Activated CD8-positive, alpha-beta memory T cell treated with anti-CD3 and anti-CD28 coated beads, Interleukin-2, amount 10 ng/mL, durations not matched to agents 7 days and 5 days (primary cell): ENCODE measurements around the gene PLCH2. TPM values are rescaled to one million over a fixed set of nuclear protein-coding genes. Genes with fewer than 3 reads are reported as not detected.

Experiments used
- ATAC-seq: fragments of 150-1000 bp; cut with Tn5 transposase; one replicate; pipeline ENCODE4 v1.10.0; 2021; ENCODE audit warnings: moderate library complexity
- CTCF ChIA-PET: fragments of 350-600 bp; sonication (Branson Sonifier 250); formaldehyde crosslinking; loops from one replicate; lab custom pipeline; 2021; ENCODE audit warnings: antibody characterized with exemption; lab: Charles Lee
- DNase-seq: peaks from one replicate; pipeline ENCODE4 v3.0.0-alpha.2; 2020
- H3K27ac Mint-ChIP-seq: one replicate; pipeline ENCODE4 v1.8.0; 2021; ENCODE audit warnings: mild to moderate bottlenecking, mixed read lengths
- H3K27me3 Mint-ChIP-seq: one replicate; pipeline ENCODE4 v1.8.0; 2021; ENCODE audit warnings: mixed read lengths
- H3K36me3 Mint-ChIP-seq: one replicate; pipeline ENCODE4 v1.8.0; 2021; ENCODE audit warnings: mild to moderate bottlenecking, mixed read lengths
- H3K4me1 Mint-ChIP-seq: one replicate; pipeline ENCODE4 v1.8.0; 2021; ENCODE audit warnings: mixed read lengths
- H3K4me3 Mint-ChIP-seq: one replicate; pipeline ENCODE4 v1.8.0; 2021; ENCODE audit warnings: mild to moderate bottlenecking, moderate library complexity, mixed read lengths
- H3K9me3 Mint-ChIP-seq: one replicate; pipeline ENCODE4 v1.8.0; 2022; ENCODE audit warnings: low read depth, mixed read lengths
- total RNA-seq, 2 experiments: library from RNA; stranded (reverse); gene quantifications; one replicate each; pipeline ENCODE4 v1.2.3, GENCODE V29; 2021

The PLCH2 gene
- total RNA-seq, 2 experiments from 2014 or later, result 6.5 to 13.5 TPM

- peak; percentile 89 for DNase-seq
- Mint-ChIP-seq H3K4me3 (peak overlapping the region; percentile 73), H3K27ac (peak overlapping the region; percentile 88), H3K4me1 (peaks cover 38% of the 10 kb centered on the region), H3K9me3 (no peaks in the 10 kb centered on the region), H3K27me3 (peaks cover 8% of the 10 kb centered on the region), H3K36me3 (peaks cover 17% of the 10 kb centered on the region)
- CTCF ChIA-PET, result interaction anchor here (1.0 to 4.9 kb wide), 16 partner anchors 10 to 334 kb away, joined by 3 to 95 read pairs (median 4); partner anchors contain the start of genes FAAP20, MORN1, PEX10 and RER1
- ATAC-seq, result peak; percentile 18
Observed at GRCh38 chr1:2523891-2524609, 48.0 kb downstream of the PLCH2 start.

DNA sequence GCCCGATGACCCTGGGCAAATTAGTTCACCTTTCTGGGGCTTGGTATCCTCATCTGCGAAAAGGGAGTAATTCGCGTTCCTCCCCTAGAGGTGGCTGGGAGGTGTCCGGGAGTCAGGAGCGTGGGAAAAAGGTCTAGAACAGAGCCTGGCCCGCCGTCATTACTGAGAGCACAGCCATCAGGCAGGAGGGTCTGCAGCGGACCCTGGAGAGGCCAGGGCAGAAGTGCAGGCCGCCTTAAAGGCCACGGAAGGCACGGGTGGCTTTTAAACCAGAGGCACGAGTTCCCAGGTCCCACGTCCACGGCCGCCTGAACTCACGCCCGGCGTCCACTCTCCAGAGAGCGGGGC lies 49.5 kb downstream of the PLCH2 start:
- peaks cover 10% of the 10 kb centered on the region for H3K27me3 Mint-ChIP-seq

DNA sequence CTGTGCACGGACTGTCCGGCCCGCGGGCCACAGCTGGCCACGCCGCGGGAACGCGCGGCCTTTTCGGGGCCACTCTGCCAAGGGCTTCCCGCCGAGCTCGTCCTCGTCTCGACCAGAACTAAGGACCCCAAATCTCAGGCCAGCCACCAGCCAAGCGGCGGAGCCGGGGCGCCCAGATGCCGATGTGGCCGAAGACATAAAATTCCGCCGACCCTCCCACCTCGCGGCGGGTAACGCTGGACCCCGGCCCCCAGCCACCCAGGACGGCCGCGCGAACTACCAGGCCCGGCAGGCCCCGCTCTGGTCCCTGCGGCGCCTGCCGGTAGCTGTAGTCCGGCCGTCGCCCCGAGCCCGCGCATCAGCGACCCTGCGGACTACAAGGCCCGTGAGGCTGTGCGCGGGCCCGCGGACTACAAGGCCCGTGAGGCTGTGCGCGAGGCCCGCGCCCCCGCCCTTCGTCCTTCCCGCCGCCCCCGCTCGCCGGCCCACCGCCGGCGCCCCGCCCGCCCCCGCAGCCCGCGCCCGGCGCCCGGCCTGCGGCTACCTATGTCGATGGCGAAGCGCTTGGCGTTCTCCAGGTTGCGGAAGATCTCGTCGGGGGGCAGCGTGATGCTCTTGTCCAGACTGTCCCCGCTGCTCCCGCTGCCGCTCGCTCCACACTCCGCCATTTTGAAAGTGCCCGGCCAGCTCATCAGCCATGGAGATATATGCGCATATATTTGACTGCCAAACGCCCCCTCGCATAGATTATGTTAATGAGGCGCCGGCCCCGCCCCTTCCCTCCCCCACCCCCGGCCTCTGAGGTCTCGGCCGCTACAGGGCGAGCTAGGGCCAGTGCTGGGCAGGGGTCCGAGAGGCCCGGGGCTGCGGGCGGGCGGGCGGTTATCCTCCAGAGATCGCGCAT lies 50.1 kb downstream of the PLCH2 start, which contains the start of gene PANK4:
Gene PANK4 (minus strand): TSS at position 677 of the 904 bp plus-strand sequence. CDS start 9 bp downstream, at position 668.
- H3K4me1 Mint-ChIP-seq, result peaks cover 39% of the 10 kb centered on the region

More for the DNA sequence above, 49.5 kb downstream of the PLCH2 start:
- Mint-ChIP-seq H3K4me3 (peak overlapping the region; percentile 73), H3K4me1 (peaks cover 38% of the 10 kb centered on the region), H3K36me3 (peaks cover 16% of the 10 kb centered on the region), H3K27ac (peak overlapping the region; percentile 88), H3K9me3 (no peaks in the 10 kb centered on the region)
- CTCF ChIA-PET, result interaction anchor here (0.9 to 4.9 kb wide), 9 partner anchors 16 to 134 kb away, joined by 3 to 95 read pairs (median 4); partner anchors contain the start of genes MORN1, PEX10, RER1 and TNFRSF14
- ATAC-seq, result no peak
- no peak for DNase-seq

DNA sequence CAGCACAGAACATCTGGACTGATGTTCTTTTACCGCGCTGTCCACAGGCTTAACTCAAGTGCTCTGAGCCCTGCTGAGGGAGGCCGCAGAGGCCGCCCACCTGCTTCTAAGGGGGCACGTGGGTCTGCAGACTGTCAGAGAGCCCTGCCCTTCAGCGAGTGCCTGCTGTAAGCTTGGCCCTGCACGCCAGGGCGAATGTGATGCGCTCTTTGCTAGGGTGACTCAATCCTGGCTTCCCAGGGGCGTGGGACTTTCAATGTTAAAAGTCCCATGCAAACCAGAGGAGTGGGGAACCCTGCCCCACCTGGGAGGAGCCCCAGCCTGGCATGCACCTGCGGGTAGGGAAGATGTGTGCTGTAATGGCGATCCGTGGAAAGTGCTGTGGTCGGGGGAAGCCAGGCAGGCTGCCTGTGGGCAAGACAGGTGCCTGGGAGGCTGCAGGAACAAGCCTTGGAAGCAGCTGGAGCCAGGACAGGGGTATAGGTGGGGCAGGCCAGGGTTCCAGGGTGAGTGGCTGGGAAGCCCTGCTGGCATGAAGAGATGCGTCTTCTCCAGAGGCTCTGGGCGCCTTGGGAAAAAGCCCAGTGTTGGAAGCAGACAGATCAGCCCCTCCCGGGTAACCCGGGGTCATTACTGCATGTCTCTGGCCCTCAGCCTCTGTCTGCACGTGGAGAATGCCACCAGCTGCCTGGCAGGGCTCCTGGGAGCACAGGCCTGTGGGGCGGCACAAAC lies 50.9 kb downstream of the PLCH2 start:
- ATAC-seq (peak; percentile 13), DNase-seq (peak; percentile 77)
- H3K4me1 Mint-ChIP-seq, result peaks cover 39% of the 10 kb centered on the region
- H3K27ac Mint-ChIP-seq, result no peak overlapping the region
- H3K36me3 Mint-ChIP-seq, result peaks cover 9% of the 10 kb centered on the region
- no peaks in the 10 kb centered on the region for H3K9me3 Mint-ChIP-seq
- H3K27me3 Mint-ChIP-seq, result peaks cover 15% of the 10 kb centered on the region
- peak overlapping the region; percentile 73 for H3K4me3 Mint-ChIP-seq
- CTCF ChIA-PET, result interaction anchor here (1.4 to 4.9 kb wide), 5 partner anchors 19 to 136 kb away, joined by 3 to 95 read pairs (median 5); partner anchors contain the start of genes MORN1 and RER1

More for the DNA sequence above, 50.1 kb downstream of the PLCH2 start, which contains the start of gene PANK4:
- H3K9me3 Mint-ChIP-seq, result no peaks in the 10 kb centered on the region
- H3K27me3 Mint-ChIP-seq, result peaks cover 15% of the 10 kb centered on the region
- H3K27ac Mint-ChIP-seq, result peak within 1 kb of the TSS; percentile 88
- peak within 1 kb of the TSS; percentile 73 for H3K4me3 Mint-ChIP-seq
- ATAC-seq (peak; percentile 88), DNase-seq (peak; percentile 94)
- CTCF ChIA-PET, result interaction anchor here (0.9 to 4.9 kb wide), 10 partner anchors 15 to 135 kb away, joined by 3 to 95 read pairs (median 4); partner anchors contain the start of genes MORN1, PEX10, RER1 and TNFRSF14
- H3K36me3 Mint-ChIP-seq, result peaks cover 10% of the 10 kb centered on the region

- H3K27ac Mint-ChIP-seq, result no peak overlapping the region
- H3K4me3 Mint-ChIP-seq, result no peak overlapping the region
- H3K27me3 Mint-ChIP-seq, result peaks cover 15% of the 10 kb centered on the region
- CTCF ChIA-PET, result interaction anchor here (4.8 to 4.9 kb wide), 2 partner anchors 19 to 111 kb away, joined by 58 to 95 read pairs; no protein-coding TSS in a partner anchor
- peaks cover 9% of the 10 kb centered on the region for H3K36me3 Mint-ChIP-seq
- ATAC-seq, result no peak
- DNase-seq, result no peak
- peaks cover 36% of the 10 kb centered on the region for H3K4me1 Mint-ChIP-seq
- H3K9me3 Mint-ChIP-seq, result no peaks in the 10 kb centered on the region
Observed at GRCh38 chr1:2527556-2527860, 51.4 kb downstream of the PLCH2 start.

DNA sequence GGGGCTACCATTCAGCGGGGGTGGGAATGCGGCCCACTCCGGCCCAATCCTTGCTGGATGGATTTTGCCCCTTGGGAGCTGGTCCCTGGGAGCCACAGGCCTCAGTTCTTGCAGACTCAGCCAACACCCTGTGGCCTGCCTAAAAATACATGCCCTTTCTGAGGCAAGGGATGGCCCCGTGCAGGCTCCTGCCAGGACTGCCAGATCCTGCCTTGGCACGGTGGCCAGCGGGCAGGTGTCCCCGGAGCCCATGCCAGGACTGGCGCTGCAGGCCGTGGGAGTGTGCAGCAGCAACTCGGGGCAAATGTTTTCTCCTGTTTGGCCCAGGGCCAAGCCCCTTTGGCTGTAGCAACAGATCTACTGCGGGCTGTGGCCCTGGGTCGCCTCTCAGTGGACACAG lies 51.9 kb downstream of the PLCH2 start:
- Mint-ChIP-seq H3K27ac (no peak overlapping the region), H3K36me3 (peaks cover 9% of the 10 kb centered on the region), H3K4me3 (no peak overlapping the region), H3K27me3 (peaks cover 17% of the 10 kb centered on the region), H3K4me1 (peaks cover 31% of the 10 kb centered on the region), H3K9me3 (no peaks in the 10 kb centered on the region)
- CTCF ChIA-PET, result interaction anchor here (4.8 to 4.9 kb wide), 2 partner anchors 18 to 112 kb away, joined by 58 to 95 read pairs; no protein-coding TSS in a partner anchor
- DNase-seq, result no peak
- no peak for ATAC-seq

- Mint-ChIP-seq H3K27me3 (peaks cover 17% of the 10 kb centered on the region), H3K4me3 (no peak overlapping the region), H3K9me3 (no peaks in the 10 kb centered on the region), H3K36me3 (peaks cover 7% of the 10 kb centered on the region), H3K27ac (no peak overlapping the region), H3K4me1 (peaks cover 26% of the 10 kb centered on the region)
- DNase-seq (no peak), ATAC-seq (no peak)
- CTCF ChIA-PET, result interaction anchor here (0.7 kb wide), 1 partner anchor 114 kb away, joined by 3 read pairs; no protein-coding TSS in a partner anchor
Observed at GRCh38 chr1:2528611-2528965, 52.5 kb downstream of the PLCH2 start.

DNA sequence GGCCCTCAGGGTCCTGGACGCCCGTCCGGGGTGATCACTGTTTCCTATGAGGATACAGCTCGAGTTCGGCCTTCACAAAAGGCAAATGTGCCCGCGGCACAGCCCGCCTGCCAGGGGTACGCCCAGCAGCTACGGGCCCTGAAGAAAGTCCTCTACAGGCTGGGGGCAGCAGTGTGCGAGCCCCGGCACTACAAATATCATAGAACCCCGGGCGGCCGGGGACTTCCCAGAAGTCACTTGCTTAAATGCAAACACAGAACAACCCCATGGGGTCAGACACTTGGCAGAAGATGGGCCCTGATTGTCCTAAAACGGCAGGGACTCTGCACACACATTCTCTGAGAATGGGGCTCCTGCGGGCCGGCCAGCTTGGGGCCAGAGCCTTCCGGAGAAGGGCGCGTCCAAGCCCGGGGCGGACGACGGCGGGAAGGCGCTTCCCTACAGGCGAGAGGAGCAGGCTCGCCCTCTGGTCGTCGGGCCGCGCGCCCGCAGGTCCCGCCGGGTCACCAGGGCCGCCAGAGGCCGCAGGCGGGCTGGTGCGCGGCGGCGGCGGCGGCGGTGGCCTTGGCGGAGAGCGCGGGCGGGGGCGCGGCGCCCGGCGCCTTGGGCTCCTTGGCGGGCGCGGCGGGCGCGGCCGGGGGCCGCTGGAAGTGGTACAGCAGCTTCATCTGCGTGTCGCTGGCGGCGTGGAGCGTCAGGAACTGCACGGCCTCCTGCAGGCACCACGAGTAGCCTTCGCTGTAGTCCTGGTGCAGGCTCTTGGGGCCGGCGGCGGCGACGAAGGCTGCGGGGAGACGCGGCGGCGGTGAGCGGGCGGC lies 53.1 kb downstream of the PLCH2 start:
- H3K27me3 Mint-ChIP-seq, result peaks cover 17% of the 10 kb centered on the region
- H3K4me3 Mint-ChIP-seq, result no peak overlapping the region
- no peak for DNase-seq
- H3K27ac Mint-ChIP-seq, result no peak overlapping the region
- no peak for ATAC-seq
- no peaks in the 10 kb centered on the region for H3K9me3 Mint-ChIP-seq
- peaks cover 22% of the 10 kb centered on the region for H3K4me1 Mint-ChIP-seq
- H3K36me3 Mint-ChIP-seq, result peaks cover 7% of the 10 kb centered on the region
- CTCF ChIA-PET, result interaction anchor here (0.7 to 1.3 kb wide), 3 partner anchors 17 to 114 kb away, joined by 3 to 4 read pairs (median 3); no protein-coding TSS in a partner anchor

GRCh38 chr1:2529784-2530512 lies 53.9 kb downstream of the PLCH2 start, which contains the start of gene HES5:
TSS of gene HES5 (minus strand) at chr1:2530263. CDS start at chr1:2530164, 99 bp downstream.
- DNase-seq (no peak), ATAC-seq (no peak)
- no peaks in the 10 kb centered on the region for H3K9me3 Mint-ChIP-seq
- peaks cover 14% of the 10 kb centered on the region for H3K4me1 Mint-ChIP-seq
- H3K4me3 Mint-ChIP-seq, result no peak within 1 kb of the TSS
- H3K36me3 Mint-ChIP-seq, result peaks cover 6% of the 10 kb centered on the region
- CTCF ChIA-PET, result interaction anchor here (1.2 to 1.3 kb wide), 3 partner anchors 11 to 19 kb away, joined by 3 to 4 read pairs (median 3); no protein-coding TSS in a partner anchor
- H3K27ac Mint-ChIP-seq, result no peak within 1 kb of the TSS
- H3K27me3 Mint-ChIP-seq, result peaks cover 19% of the 10 kb centered on the region

- Mint-ChIP-seq H3K9me3 (no peaks in the 10 kb centered on the region), H3K36me3 (no peaks in the 10 kb centered on the region), H3K4me3 (no peak overlapping the region), H3K4me1 (peaks cover 11% of the 10 kb centered on the region), H3K27me3 (peaks cover 21% of the 10 kb centered on the region), H3K27ac (no peak overlapping the region)
- CTCF ChIA-PET, result interaction anchor here (0.7 to 1.2 kb wide), 4 partner anchors 10 to 116 kb away, joined by 3 to 5 read pairs (median 4); no protein-coding TSS in a partner anchor
- DNase-seq, result no peak
- no peak for ATAC-seq
Observed at GRCh38 chr1:2530513-2531361, 54.6 kb downstream of the PLCH2 start.
